ENCODE data around the gene PTGIS.

PTGIS gene

DNA sequence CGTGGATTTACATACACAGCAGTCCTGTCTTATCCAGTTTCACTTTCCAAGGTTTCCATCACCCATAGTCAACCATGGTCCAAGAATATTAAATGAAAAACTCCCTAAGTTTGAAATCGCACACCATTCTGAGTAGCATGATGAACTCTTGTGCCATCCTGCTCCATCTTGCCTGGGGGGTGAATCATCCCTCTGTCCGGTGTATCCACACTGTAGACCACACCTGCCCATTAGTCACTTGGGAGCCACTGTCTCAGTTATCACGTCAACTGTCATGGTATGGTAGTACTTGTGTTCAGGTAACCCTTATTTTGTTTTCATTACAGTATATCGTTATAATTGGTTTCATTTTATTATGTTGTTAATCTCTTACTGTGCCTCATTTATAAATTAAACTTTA is 38.5 kb downstream of the PTGIS start:
- peak; percentile 79 for DNase-seq (ENCODE audit: low spot score)

DNA sequence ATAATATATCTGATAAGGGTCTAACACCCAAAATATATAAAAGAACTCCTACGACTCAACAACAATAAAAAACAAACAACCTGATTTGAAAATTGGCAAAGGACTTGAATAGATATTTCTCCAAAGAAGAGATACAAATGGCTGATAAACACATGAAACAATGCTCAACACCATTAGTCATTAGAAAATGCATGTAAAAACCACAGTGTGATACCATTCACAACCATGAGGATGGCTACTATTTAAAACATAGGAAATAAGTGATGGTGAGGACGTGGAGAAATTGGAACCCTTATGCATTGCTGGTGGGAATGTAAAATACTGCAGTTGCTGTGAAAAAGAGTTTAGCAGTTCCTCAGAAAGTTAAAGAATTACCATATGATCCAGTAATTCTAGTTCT is 41.4 kb downstream of the PTGIS start:
- DNase-seq (ENCODE audit: low spot score) = no peak

DNA sequence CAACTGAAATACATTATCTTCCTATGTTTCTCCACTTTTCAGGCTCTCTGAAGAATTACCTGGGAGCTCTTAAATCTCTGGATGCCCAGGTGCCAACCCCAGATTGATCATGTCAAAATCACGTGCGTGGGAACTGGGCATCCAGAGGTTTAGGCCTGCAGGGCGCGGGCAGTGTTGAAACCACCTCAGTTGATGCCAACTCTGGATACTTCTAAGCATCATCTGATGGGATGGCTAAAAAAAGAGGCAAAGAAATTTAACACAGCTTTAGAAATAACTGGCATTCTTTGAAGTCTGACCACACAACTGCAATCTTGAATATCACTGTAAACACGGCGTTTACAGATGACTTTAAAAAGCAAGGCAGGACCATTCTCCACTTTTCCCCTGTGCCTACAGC is 41.9 kb downstream of the PTGIS start:
- DNase-seq (ENCODE audit: low spot score) = no peak

DNA sequence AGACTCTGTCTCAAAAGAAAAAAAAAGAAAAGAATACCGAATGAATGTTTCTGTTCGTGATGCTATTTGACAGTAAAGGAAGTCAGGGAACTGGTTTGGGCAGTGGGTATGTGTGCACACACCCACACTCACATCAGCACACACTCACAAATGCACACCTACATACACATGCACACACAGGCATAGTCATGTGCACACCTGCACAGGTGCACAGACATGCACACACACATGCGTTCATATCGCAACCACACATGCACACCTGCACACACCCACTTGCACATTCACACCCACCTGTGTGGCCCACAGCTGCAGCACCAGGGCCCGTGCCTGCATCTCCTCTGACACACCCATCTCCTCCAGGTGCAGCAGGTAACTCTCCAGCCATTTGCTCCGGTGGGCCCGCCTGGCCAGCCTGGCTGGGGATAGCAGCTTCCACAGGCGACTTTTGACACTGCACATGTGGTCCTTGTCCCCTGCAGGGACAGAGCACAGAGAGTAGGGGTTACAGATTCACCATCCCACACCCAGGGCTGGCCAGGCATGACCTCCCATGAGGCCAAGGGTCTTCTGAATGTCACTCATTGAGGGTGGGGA is 44.1 kb downstream of the PTGIS start:
- DNase-seq (ENCODE audit: low spot score) = no peak

DNA sequence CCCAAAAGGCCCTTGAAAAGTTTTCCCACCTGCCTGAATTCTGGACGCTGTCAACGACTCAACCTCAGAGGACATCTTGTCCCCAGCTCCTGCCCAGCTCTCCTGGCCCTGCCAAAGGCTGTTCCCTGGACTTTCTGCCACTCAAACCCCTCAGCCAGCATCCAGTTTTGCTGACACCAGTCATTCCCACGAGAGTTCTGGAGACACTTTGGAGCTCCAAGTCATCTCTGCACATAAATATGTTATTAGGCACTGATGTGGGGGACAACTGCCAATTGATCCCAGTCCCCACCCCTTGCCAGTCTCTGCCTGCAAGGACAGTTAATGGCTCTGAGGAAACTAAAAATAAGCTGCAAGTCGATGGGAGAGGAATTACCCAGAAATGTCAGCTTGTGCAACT is 46.6 kb downstream of the PTGIS start:
- no peak for DNase-seq (ENCODE audit: low spot score)

DNA sequence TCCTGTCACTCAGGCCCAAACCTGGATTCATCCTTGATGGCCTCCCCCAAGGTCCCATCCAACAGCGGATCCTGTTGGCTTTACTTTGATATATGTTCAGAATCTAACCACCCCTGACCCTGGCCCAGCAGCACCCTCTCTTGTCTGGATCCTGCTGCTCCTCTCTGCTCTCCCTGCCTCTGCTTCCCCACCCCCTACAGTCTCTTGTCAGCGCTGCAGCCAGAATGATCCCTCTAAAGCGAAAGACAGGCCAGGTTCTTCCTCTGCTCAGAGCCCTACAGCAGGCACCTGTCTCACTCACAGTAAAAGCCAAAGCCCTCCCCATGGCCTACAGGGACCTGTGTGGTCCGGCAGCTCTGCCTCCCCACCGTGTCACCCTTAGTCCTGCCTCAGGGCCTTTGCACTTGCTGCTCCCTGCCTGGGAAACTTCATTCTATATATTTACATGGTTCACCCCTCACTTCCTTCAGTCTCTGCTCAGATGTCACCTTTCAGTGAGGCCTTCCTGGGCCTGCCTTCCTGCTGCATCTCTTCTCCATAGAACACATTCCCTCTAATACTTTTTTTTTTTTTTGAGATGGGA is 48.1 kb downstream of the PTGIS start:
- no peak for DNase-seq (ENCODE audit: low spot score)

DNA sequence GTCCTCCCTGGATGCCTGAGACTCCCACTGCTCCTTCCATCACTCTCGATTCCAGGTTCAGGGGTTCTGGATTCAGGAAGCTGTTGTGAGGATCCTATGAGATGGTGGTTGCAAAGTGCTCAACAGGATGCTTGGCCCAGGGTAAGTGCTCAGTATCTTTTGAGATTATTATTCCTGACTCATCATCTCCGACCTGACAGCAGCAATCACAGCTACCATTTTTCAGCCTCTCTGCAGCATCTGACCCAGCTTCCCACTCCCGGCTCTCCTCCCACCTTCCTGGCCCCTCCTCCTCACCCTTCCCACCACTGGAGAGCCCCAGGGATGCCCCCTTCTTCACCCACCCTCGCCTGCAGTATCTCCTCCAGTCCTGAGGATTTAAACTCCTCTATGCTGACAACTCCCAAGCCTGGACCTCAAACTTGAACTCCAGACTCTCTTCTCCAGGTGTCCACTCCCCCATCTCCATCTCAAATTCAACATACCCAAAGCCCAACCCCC is 48.7 kb downstream of the PTGIS start:
- DNase-seq (ENCODE audit: low spot score) = no peak

DNA sequence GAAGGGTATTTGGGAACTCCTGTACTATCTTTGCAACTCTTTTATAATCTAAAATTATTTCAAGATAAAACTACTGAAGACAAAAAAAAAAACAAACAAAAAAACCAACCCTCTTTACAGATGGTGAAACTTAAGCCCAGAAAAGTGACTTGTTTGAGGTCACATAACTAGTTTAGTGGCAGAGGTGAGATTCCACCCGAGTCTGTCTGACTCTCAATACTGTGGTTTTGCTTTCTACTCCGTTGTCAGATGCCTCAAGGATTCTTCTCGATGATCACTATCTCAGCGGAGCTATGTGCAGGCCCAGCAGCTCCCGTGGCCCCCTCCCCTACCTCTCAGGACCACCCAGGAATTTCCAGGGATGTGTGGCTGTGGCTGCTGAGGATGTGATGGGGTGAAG is 49.4 kb downstream of the PTGIS start:
- DNase-seq (ENCODE audit: low spot score) = no peak

DNA sequence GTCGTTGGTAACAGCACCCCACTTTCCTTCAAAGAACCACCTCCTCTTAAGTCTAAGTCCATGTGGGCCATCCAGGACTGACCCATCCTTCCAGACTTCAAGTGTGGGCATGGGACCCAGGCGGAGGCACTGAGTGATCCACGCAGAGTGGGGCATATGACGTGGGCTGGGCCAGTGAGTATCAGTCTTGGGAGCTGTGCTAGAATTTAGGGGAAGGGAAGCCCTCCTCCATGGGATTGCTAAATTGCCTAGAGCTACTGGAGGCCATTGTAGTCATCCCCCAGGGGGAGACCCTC is 50.2 kb downstream of the PTGIS start:
- DNase-seq (ENCODE audit: low spot score) = no peak

DNA sequence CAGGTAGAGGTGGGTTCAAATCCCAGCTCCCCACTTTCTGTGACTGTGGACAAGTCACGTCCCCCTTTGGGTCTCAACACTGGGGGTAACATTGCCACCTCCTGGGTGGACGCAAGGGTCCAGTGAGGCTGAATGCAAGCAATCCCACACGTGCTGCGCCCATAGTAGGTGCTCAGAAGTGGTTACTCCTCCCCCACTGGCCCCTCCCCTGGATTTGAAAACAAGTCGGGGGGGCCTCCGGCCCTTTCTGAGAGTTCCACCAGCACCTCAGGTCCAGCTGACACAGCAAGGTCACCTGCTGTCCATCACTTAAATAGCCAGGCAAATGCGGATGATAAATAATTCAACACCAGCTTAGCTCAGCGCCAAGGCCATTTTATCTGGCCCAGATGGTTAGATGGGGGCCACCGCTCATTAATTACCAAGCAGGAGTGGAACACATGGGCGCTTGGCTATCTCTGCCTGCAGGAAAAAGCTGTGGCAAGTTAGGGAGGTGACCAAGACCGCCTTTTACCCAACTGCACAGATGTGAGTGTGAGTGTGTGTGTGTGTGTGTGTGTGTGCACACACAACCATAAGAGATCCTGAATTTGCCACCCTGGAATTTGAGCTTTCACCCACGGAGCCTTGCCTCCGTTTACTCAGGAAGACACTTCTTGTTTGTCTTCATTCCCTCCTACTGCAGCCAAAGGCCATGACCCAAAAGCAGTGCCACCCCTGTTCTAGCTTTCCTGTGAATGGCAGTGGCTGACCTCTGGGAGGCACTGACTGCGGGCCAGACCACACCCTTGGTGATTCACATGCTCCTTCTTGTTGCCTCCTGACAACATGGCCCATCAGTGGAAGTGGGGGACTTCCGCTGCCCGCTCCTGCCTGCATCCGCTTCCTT is 50.8 kb downstream of the PTGIS start:
- peak; percentile 50 for DNase-seq (ENCODE audit: low spot score)

DNA sequence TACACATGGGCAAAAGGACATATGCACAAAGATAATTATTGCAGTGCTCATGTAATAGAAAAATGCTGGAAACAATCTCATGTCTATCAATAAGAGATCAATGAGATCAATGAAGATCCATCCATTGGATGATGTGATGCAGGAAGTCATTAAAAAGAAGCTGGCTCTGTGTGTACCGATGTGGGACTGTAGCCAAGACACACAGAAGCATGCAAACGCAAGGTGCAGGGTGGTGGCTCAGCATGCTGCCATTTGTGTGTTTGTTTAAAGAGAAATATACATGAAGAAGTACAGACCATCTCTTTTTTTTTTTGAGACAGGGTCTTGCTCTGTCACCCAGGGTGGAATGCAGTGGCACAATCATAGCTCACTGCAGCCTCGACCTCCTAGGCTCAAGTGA is 52.4 kb downstream of the PTGIS start:
- DNase-seq (ENCODE audit: low spot score) = no peak

DNA sequence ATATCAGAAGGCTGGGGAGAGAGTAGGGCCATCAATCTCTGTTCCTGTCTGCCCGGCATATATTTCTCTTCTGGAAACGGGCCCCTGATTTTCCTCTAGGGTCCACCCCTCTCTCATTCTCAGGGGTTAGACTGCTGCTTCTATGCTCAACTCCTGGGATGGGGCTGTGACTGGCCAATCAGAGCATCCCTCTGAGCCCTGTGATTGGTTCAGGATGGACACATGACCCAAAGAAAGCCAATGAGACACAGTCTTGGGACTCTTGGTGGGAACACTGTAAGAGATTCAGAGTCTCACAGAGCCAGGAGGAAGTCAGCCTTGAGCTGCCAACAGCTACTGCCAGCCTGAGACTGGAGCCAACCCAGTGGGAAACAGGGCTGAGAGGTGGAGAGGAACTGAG is 54.4 kb downstream of the PTGIS start:
- no peak for DNase-seq (ENCODE audit: low spot score)

DNA sequence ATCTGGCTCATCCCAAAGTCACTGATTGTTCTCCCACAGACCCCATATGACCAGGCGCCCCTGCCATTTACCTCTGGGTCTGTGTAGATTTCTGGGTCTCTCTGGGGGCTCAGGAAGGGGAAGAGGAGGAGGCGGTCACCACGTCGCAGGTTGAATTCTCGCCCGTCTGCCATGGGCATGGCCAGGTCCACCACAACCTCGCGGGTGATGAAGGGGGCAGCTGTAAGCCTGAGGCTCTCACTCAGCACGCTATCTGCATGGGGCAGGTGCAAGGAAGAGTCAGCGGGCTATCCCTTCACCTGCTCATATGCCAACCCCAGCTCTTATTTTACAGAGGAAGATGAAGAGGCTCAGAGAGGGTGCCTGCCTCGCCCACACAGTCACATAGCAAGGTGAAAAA is 54.9 kb downstream of the PTGIS start:
- no peak for DNase-seq (ENCODE audit: low spot score)

DNA sequence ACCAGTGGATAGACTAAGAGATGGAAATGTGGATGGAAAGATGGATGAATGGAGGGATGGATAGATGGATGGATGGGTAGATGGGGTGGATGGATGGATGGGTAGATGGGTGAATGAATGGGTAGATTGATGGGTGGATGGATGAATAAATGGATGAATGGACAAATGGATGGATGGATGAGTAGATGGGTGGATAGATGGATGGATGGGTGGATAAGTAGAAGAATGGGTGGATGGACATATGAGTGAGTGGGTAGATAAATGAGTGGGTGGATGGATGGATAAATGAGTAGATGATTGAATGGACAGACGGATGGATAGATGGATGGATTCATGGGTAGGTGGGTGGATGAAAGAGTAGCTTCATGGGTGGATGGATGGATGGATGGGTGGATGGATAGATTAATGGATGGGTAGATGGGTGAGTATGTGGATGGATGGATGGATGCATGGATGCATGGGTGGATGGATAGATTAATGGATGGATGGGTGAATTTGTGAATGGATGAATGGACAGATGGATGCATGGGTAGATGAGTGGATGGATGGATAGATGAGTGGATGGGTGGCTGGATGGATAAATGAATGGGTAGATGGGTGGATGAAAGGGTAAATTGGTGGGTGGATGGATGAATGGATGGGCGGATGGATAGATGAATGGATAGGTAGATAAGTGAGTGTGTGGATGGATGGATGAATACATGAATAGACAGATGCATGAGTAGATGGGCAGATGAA is 56.0 kb downstream of the PTGIS start:
- DNase-seq (ENCODE audit: low spot score) = no peak

DNA sequence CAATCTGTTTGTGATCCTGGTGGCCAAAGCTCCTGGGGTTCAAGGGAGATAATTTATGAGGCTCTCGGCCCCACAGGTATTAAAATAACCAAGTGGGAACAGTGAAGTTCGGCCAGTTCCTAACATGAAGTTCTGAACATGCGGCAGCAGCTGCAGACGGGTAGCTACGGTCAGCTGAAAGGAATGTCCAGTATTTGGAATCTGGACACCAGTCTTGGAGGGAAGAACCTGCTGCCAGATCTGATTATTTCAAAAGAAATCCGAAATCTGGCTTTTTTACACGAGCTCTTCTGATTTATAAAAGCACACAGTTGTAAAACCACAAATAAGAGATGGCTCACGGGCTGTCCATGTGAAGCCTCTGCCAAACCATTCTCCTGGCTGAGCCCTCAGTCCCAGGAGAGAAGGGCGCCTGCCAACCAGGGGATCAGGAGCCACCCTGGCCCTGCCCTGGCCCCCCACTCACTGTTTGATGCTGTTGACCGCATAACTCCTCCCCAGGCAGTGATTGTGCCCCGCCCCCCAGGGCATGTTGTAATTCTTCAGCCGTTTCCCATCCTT is 57.3 kb downstream of the PTGIS start:
- no peak for DNase-seq (ENCODE audit: low spot score)

DNA sequence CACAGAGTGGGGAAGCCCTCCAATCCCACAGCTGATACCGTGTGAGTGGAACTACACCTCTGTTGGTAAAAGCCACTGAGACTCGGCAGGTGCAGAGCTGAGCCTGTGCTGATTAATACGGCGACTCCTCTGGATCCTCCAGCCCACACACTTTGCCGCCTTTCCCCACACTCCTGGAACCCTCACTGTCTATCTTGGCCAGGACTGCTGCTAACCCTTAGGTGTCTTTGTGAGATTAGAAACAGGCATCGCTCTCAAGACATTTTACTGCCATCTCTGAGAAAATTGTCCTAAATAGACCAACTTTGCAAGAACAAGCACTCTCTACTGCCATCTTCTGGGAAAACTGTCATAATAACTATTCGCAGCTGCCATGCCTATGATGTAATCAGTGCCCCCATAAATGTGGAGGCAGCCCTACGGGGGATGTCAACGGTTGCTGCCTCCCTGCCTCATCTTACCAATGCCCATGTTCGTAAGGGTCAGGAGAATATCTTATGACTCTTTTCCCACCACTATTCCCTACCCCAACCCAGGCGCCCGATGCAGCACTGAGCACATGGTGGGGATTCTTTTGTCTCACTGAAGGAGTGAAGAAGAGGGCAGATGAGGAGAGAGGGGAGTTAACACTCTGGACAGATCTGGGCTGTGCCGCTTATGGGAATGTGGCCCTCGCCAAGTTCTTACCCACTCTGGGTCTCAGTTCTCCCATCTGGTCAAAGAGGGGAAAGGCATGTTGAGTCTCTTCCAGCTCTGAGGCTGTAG is 59.3 kb downstream of the PTGIS start:
- peak; percentile 75 for DNase-seq (ENCODE audit: low spot score)

DNA sequence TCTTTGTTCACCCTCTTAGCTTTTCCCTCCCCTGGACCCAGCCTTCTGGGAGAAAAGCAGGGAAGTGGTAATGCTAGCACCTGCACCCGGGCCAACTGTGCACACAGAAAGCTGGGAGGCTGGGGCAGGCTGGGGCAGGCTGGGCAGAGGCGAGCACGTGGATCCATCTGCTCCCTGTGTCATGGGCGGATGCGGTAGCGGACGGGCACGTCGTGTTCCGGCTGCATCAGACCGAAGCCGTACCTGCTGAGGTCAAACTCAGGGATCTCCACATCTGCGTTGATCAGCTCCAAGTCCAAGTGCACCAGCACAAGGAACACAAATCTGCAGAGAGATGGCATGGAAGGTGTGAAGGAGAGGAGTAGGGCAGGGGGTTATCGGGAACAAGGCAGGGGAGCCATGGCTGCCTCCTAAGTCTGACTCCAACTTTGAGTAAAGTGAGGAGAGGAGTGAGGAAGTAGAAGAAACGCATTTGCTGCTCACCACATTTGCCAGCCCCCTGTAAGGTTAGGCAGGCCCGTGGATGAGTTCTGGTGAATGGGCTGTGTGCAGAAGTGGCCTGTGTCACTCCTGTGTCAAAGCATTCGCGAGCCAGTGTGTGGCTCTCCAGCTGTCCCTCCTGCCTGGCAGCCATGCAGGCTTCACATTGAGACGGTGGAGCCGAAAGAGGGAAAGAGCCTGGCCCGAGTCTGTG is 60.0 kb downstream of the PTGIS start:
- DNase-seq (ENCODE audit: low spot score) = no peak

DNA sequence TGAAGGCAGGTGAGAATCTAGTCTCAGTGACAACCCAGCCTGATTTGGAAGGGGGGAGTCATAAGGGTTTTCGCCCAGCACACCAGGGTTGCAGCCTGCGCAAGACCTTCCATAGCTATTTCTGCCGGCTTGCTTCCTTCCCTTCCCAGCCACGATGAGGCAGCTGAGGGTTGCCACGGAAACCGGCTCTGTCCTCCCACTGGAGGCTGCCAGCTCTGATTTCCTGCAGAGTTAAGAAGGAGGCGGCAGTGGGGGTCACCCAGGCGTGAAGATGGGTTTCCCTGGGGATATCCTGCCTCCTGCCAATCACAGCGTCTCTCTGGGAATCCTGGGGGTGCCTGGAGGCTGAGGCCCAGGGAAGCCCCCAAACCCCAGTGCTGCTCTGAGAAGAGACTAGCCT is 62.4 kb downstream of the PTGIS start:
- no peak for DNase-seq (ENCODE audit: low spot score)

DNA sequence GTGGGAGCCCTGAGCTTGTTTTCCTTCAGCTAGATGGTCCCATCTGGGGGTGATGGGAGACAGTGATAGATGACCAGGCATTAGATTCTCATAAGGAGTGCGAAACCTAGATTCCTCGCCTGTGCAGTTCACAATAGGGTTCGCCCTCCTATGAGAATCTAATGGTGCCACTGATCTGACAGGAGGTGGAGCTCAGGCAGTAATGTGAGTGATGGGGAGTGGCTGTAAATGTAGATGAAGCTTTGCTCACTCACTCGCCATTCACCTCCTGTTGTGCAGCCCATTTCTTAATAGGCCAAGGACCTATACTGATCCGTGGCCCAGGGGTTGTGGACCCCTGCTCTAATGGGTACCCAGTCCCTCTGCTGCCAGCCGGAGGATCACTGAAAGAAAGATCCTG is 64.8 kb downstream of the PTGIS start:
- DNase-seq (ENCODE audit: low spot score) = no peak

DNA sequence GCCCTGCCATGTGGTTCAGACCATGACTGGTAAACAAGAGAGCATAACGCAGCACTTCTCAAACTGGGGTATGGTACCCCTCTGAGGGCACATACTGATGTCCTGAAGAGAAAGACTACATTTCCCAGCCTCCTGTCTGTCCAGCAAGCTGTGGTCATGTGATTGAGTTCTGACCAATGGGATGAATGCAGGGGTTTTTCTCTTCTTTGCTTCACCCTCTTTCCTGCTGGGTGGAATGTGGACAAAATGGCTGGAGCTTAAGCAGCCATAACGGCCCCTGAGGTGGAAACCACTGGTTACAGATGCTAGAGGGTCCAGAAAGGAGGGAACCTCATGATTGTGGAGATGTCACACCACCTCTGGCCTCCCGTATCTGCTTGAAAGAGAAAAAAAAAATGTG is 66.0 kb downstream of the PTGIS start:
- no peak for DNase-seq (ENCODE audit: low spot score)

DNA sequence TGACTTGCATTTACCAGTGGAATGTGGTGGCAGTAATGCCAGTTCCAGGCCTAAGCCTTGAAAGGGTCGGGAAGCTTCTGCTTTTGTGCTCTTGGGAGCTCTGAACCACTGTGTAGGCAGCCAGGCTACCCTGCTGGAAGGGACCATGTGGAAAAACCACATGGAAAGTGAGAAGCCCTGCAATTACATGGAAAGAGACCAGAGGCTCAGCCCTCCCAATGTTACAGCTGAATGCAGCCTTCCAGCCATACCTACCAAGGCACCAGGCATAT is 70.6 kb downstream of the PTGIS start:
- no peak for DNase-seq (ENCODE audit: low spot score)
